Heart left ventricle (tissue), 13 donors: ENCODE measurements around the gene CHMP3.

ENCODE experiments used
- POLR2A ChIP-seq, 2 donors: fragments of 450-650 bp; IDR thresholded peaks; one replicate each; pipeline ENCODE4 v1.6.1; 2017; ENCODE audit warnings: antibody characterized with exemption in 2 of 2, mild to moderate bottlenecking in 2 of 2, moderate library complexity in 2 of 2
- TF ChIP-seq, protein P1 (sequence below), 12 donors: fragments of 200-600 bp; sonication (generic) in 4 of 12; IDR thresholded peaks; one replicate each; pipeline versions ENCODE4 v1.5.0 to v1.8.0; 2018 to 2022; ENCODE audit warnings: antibody characterized with exemption in 12 of 12, mild to moderate bottlenecking in 5 of 12
- donor health status: ischemic (EF 13 %, LVEDD 7.1; RV severe dilation, severe dysfunction).
- donor health status: DM: no; HTN: yes; CAD: no.
- donor health status: DM: no; HTN: no; CAD: no.
- donor health status: ischemic (EF 25% LVEDD 6.9; RV normal size, moderate dysfunction).
- donor health status: ischemic (EF 25% LVEDD 5.7; RV mildly dilated, moderate dysfunction).
- donor health status: ischemic (EF 35%, LVEDD 5.7; RV mildly dilated, moderate dysfunction).
- donor health status: nonischemic (EF 11% LVEDD 7.7; RV severe dilation, severe dysfunction).
- donor health status: DM: yes; HTN: yes; CAD: no.
- donor health status: PGD.
- donor health status: ischemic (EF 29% LVEDD 5.4; RV normal size, mild dysfunction).
- donor health status: nonischemic (EF 23%, LVEDD 6.1; RV moderate dilation, normal function).

- TF ChIP-seq, protein P1, sequence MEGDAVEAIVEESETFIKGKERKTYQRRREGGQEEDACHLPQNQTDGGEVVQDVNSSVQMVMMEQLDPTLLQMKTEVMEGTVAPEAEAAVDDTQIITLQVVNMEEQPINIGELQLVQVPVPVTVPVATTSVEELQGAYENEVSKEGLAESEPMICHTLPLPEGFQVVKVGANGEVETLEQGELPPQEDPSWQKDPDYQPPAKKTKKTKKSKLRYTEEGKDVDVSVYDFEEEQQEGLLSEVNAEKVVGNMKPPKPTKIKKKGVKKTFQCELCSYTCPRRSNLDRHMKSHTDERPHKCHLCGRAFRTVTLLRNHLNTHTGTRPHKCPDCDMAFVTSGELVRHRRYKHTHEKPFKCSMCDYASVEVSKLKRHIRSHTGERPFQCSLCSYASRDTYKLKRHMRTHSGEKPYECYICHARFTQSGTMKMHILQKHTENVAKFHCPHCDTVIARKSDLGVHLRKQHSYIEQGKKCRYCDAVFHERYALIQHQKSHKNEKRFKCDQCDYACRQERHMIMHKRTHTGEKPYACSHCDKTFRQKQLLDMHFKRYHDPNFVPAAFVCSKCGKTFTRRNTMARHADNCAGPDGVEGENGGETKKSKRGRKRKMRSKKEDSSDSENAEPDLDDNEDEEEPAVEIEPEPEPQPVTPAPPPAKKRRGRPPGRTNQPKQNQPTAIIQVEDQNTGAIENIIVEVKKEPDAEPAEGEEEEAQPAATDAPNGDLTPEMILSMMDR (IDR thresholded peaks at IDR 0.05): no peak
- no peak for TF ChIP-seq POLR2A (IDR thresholded peaks at IDR 0.05)
Measured at GRCh38 chr2:86455181-86455580, 108.1 kb downstream of the CHMP3 start.
